Esophagus squamous epithelium (tissue), 5 donors: ENCODE measurements around the gene ASTN2. TPM values are rescaled to one million over a fixed set of nuclear protein-coding genes. Genes with fewer than 3 reads are reported as not detected.

Experiments
- DNase-seq: peaks from one replicate; lab custom pipeline; 2025; lab: John Stamatoyannopoulos, UW
- H3K27ac ChIP-seq, 4 donors: fragments of 200-600 bp; sonication (generic); one replicate each; pipeline ENCODE4 v1.5.1; 2016 to 2019; ENCODE audit warnings: mild to moderate bottlenecking in 1 of 4
- H3K27me3 ChIP-seq, 4 donors: fragments of 200-600 bp; sonication (generic); 1 replicate in 3 of 4; 2 replicates in 1 of 4; pipeline versions ENCODE4 v1.5.1 to v1.6.0; 2017 to 2021; ENCODE audit warnings: antibody characterized with exemption in 1 of 4
- H3K36me3 ChIP-seq, 3 donors: fragments of 200-600 bp; sonication (generic); one replicate each; pipeline ENCODE4 v1.5.1; 2016 to 2019
- H3K4me1 ChIP-seq, 3 donors: fragments of 200-600 bp; sonication (generic); one replicate each; pipeline ENCODE4 v1.5.1; 2017 to 2019
- H3K4me3 ChIP-seq, 4 donors: fragments of 200-600 bp; sonication (generic); 1 replicate in 3 of 4; 2 replicates in 1 of 4; pipeline ENCODE4 v1.5.1; 2016 to 2019; ENCODE audit warnings: mild to moderate bottlenecking in 2 of 4, moderate library complexity in 1 of 4
- H3K9me3 ChIP-seq, 3 donors: fragments of 200-600 bp; sonication (generic); one replicate each; pipeline ENCODE4 v1.5.1; 2016 to 2019
- POLR2A ChIP-seq, 4 donors: fragments of 450-650 bp; IDR thresholded peaks; one replicate each; pipeline ENCODE4 v1.6.1; 2017; ENCODE audit warnings: antibody characterized with exemption in 4 of 4, mild to moderate bottlenecking in 4 of 4, moderate library complexity in 3 of 4
- WGBS, 2 donors: methylation state at CpG; one replicate each; pipeline ENCODE4 v1.1.5; 2018; 5-methylcytosine and 5-hydroxymethylcytosine counted together
- intact Hi-C: fragments of 100-400 bp; cut with DNase I; formaldehyde crosslinking; loops from one replicate; pipeline ENCODE4 v1.15.0; 2022
- total RNA-seq, 4 donors: library from RNA; depleted of rRNA; stranded (reverse); fragments of >200 nt; gene quantifications; one replicate each; pipeline ENCODE4 v1.1.0, GENCODE V29; 2016
- TF ChIP-seq, protein P1 (sequence below), 6 experiments: fragments of 450-650 bp in 4 of 6; fragments of 200-600 bp in 2 of 6; sonication (generic) in 2 of 6; IDR thresholded peaks; one replicate each; pipeline ENCODE4 v1.5.1; 2016 to 2019; ENCODE audit warnings: antibody characterized with exemption in 6 of 6, mild to moderate bottlenecking in 4 of 6, moderate library complexity in 4 of 6
- donor health status: DM: yes; HTN: yes; CAD: no.

The ASTN2 gene
- total RNA-seq, 4 donors from 2014 or later = 0.13 to 1.9 (median 0.27) TPM; not detected in 1

DNA sequence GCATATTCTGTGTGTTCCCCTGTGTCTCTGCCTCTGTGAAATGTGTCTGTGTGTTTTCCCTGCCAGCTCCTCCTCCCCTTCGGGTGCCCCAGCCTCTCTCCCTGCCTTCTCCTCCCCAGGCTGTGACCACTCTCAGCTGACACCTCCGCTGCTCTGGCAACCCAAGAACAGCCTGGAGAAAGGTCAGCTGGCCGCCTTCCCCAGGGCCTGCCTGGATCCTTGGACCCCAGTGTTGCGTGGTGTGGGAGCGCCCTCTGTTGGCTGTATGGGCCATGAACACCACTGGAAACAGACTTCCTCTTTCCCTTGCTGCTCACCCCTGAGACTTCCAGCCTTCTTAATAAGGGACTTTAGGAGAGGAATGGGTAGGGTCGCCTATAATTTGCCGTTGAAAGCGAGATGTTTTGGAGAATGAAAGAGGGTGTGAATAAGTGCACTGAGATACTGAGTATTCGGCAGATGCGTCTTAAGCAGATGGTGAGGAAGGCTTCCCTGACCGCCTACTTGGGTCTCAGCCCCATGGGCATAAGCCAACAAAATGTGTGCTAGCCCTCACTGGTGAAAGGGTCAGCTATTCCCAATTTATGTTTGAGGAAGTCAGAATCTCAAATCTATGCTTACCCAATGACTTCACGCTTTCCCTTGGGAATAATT, 842.6 kb downstream of the ASTN2 start:
- WGBS, 2 donors = 27 to 50% methylated on average over 7 to 12 of the region's 12 CpGs
- no peak overlapping the region for H3K27ac ChIP-seq
- no peak overlapping the region for H3K4me3 ChIP-seq
- H3K9me3 ChIP-seq = no peaks in the 10 kb centered on the region
- H3K27me3 ChIP-seq = no peaks in the 10 kb centered on the region
- intact Hi-C loops = loop anchor here (10.0 kb wide), 3 partner anchors 417 to 977 kb away; partner anchors contain the start of gene PAPPA
- H3K4me1 ChIP-seq = peaks cover 13 to 81% (median 15%) of the 10 kb centered on the region in 3 donors
- no peaks in the 10 kb centered on the region for H3K36me3 ChIP-seq
- DNase-seq = no peak
- no peak for TF ChIP-seq POLR2A (IDR thresholded peaks at IDR 0.05)
- TF ChIP-seq, protein P1, sequence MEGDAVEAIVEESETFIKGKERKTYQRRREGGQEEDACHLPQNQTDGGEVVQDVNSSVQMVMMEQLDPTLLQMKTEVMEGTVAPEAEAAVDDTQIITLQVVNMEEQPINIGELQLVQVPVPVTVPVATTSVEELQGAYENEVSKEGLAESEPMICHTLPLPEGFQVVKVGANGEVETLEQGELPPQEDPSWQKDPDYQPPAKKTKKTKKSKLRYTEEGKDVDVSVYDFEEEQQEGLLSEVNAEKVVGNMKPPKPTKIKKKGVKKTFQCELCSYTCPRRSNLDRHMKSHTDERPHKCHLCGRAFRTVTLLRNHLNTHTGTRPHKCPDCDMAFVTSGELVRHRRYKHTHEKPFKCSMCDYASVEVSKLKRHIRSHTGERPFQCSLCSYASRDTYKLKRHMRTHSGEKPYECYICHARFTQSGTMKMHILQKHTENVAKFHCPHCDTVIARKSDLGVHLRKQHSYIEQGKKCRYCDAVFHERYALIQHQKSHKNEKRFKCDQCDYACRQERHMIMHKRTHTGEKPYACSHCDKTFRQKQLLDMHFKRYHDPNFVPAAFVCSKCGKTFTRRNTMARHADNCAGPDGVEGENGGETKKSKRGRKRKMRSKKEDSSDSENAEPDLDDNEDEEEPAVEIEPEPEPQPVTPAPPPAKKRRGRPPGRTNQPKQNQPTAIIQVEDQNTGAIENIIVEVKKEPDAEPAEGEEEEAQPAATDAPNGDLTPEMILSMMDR (IDR thresholded peaks at IDR 0.05) = peak; percentile 39 to 94 (median 80)

DNA sequence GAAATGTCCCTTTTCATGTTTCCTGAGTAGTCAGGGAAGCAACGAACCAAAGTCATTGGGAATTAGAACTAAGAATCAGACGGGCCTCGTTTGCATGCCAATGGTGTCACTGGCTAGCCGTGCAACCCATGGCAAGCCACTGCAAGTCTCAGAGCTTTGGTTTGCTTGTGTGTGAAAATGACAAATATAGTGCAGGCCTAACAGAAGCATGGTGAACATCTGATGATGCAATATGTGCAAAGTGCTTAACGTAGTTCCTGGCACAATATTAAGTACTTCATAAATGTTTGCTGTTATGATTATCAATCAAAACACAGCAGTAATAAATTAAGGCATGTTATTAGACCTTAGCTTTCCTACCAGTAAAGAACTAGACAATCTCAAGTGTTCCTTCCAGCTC, 845.7 kb downstream of the ASTN2 start:
- Histone ChIP-seq H3K27ac (peak overlapping the region in 1 of 4 donors; percentile 73), H3K27me3 (no peaks in the 10 kb centered on the region), H3K36me3 (no peaks in the 10 kb centered on the region), H3K9me3 (no peaks in the 10 kb centered on the region), H3K4me3 (no peak overlapping the region), H3K4me1 (peaks cover 22 to 74% (median 27%) of the 10 kb centered on the region in 3 donors)
- WGBS, 2 donors = 43 to 54% methylated on average over 5 of the region's 5 CpGs
- TF ChIP-seq, protein P1 (IDR thresholded peaks at IDR 0.05) = no peak
- TF ChIP-seq POLR2A (IDR thresholded peaks at IDR 0.05) = no peak
- DNase-seq = no peak
- intact Hi-C loops = no loop called here

- intact Hi-C loops = no loop called here
- Histone ChIP-seq H3K36me3 (no peaks in the 10 kb centered on the region), H3K4me1 (peaks cover 14 to 61% (median 20%) of the 10 kb centered on the region in 3 donors), H3K27me3 (no peaks in the 10 kb centered on the region), H3K9me3 (no peaks in the 10 kb centered on the region), H3K4me3 (no peak overlapping the region), H3K27ac (peak overlapping the region; percentile 6 to 56 (median 22))
- no peak for DNase-seq
- TF ChIP-seq POLR2A (IDR thresholded peaks at IDR 0.05) = no peak
- TF ChIP-seq, protein P1 (IDR thresholded peaks at IDR 0.05) = no peak
- WGBS, 2 donors = 19 to 22% methylated on average over 3 of the region's 5 CpGs
Observed at GRCh38 chr9:116566677-116567488, 848.0 kb downstream of the ASTN2 start.

GRCh38 chr9:116565986-116566385, 848.9 kb downstream of the ASTN2 start:
- intact Hi-C loops = no loop called here
- Histone ChIP-seq H3K9me3 (no peaks in the 10 kb centered on the region), H3K27me3 (no peaks in the 10 kb centered on the region), H3K4me1 (peaks cover 12 to 52% (median 19%) of the 10 kb centered on the region in 3 donors), H3K36me3 (no peaks in the 10 kb centered on the region), H3K4me3 (no peak overlapping the region), H3K27ac (peak overlapping the region in 2 of 4 donors; percentile 6 to 9)
- no peak for DNase-seq
- TF ChIP-seq POLR2A (IDR thresholded peaks at IDR 0.05) = no peak
- TF ChIP-seq, protein P1 (IDR thresholded peaks at IDR 0.05) = no peak

GRCh38 chr9:116564266-116564793, 850.5 kb downstream of the ASTN2 start:
- 67 to 78% methylated on average over 3 of the region's 3 CpGs for WGBS, 2 donors
- H3K4me3 ChIP-seq = no peak overlapping the region
- TF ChIP-seq, protein P1 (IDR thresholded peaks at IDR 0.05) = no peak
- no peak for TF ChIP-seq POLR2A (IDR thresholded peaks at IDR 0.05)
- no peaks in the 10 kb centered on the region for H3K27me3 ChIP-seq
- no peak overlapping the region for H3K27ac ChIP-seq
- peaks cover 12 to 38% (median 19%) of the 10 kb centered on the region in 3 donors for H3K4me1 ChIP-seq
- no peak for DNase-seq
- intact Hi-C loops = no loop called here
- no peaks in the 10 kb centered on the region for H3K9me3 ChIP-seq
- H3K36me3 ChIP-seq = no peaks in the 10 kb centered on the region
